Fibroblast of lung (primary cell): ENCODE measurements around the gene GALNT11.

Experiments
- EZH2 ChIP-seq: IDR thresholded peaks from 2 replicates; pipeline ENCODE4 v1.5.1; 2012; ENCODE audit warnings: low read length, control low read depth, mild to moderate bottlenecking; ENCODE audit errors: missing control alignments
- TF ChIP-seq, protein P1 (sequence below), 2 donors: IDR thresholded peaks in 1 of 2; conservative IDR thresholded peaks in 1 of 2; 1 replicate in 1 of 2; 2 replicates in 1 of 2; pipeline ENCODE4 v1.5.1; 2011 to 2012; ENCODE audit warnings: low read length in 2 of 2, control low read depth in 1 of 2, inconsistent platforms in 1 of 2, low read depth in 1 of 2, mild to moderate bottlenecking in 1 of 2

DNA sequence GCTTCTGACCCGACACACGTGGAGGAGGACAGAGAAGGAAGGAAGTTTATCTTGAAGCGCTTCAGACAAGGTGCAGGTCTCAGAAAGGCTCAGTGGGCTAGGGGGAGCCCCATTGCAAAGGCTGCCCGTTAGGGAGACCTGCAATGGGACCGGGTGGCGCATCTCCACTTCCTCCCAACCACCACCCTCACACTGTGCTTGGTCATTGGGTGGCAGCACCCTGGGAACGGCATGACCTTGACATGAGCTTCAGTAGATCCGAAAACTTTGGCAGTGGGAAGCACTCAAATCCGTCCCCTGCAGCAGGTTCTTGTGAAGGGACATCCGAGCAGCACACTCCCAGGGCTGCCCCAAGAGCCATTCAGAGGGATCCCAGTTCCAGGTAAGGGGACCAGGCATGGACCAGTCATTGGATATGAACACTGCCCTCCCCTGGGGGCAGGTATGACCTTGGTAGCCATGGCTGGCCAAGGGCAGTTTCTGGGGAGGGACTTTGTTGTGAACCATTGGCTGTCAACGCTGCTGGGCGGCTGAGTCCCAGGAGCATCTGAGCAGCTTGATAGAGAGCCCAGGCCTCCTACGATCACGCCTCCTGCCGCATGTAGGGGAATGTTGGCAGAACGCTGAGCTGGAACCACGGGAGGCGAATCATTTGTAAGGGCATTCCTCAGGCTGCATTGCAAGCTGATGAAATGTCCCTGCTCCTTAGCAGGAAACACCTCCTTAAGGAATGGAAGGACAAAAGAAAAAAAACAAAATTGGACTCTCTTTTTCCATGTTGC lies 37.5 kb upstream of the GALNT11 start:
- TF ChIP-seq, protein P1, sequence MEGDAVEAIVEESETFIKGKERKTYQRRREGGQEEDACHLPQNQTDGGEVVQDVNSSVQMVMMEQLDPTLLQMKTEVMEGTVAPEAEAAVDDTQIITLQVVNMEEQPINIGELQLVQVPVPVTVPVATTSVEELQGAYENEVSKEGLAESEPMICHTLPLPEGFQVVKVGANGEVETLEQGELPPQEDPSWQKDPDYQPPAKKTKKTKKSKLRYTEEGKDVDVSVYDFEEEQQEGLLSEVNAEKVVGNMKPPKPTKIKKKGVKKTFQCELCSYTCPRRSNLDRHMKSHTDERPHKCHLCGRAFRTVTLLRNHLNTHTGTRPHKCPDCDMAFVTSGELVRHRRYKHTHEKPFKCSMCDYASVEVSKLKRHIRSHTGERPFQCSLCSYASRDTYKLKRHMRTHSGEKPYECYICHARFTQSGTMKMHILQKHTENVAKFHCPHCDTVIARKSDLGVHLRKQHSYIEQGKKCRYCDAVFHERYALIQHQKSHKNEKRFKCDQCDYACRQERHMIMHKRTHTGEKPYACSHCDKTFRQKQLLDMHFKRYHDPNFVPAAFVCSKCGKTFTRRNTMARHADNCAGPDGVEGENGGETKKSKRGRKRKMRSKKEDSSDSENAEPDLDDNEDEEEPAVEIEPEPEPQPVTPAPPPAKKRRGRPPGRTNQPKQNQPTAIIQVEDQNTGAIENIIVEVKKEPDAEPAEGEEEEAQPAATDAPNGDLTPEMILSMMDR (conservative IDR thresholded peaks at IDR 0.05 in 1 of 2, IDR thresholded peaks at IDR 0.05 in 1 of 2; ENCODE audit: low read depth in 1 of 2, low read length in 2 of 2): no peak
- TF ChIP-seq EZH2: no peak
